ENCODE measurements around the gene GDPD3. TPM values are rescaled to one million over a fixed set of nuclear protein-coding genes. Genes with fewer than 3 reads are reported as not detected.

Gene GDPD3
- total and polyA plus RNA-seq, 10 of the 15 experiments (the other 5 are each of a cell fraction or from before 2014, with no cell fraction given): 0.29 to 3.3 (median 0.97) TPM

GRCh38 chr16:30113711-30114333 is 485 bp upstream of the GDPD3 start:
- in situ Hi-C loops (cut with MboI) (no loop called here), intact Hi-C loops (cut with micrococcal nuclease; ENCODE audit: unreplicated experiment) (no loop called here)
- ATAC-seq (no peak), FAIRE-seq (no peak), DNase-seq (ENCODE audit: low read depth, low spot score) (no peak)
- ChIA-PET SMC1A (ENCODE audit: uncharacterized antibody, unreplicated experiment) (no interaction called here), RAD21 (ENCODE audit: unreplicated experiment) (no interaction called here), POLR2A (interaction anchor here (1.3 kb wide), 1 partner anchor 12 kb away, joined by 5 read pairs; no protein-coding TSS in a partner anchor), CTCF (interaction anchor here (1.5 to 3.0 kb wide), 3 partner anchors 11 to 72 kb away, joined by 3 to 22 read pairs (median 21); partner anchors contain the start of genes MAPK3 and TBX6)
- BruUV-seq (replicated peaks): no TSS peak
- TF ChIP-seq TCF12 (IDR thresholded peaks at IDR 0.05; ENCODE audit: low read depth, low read length): no peak
- no peak for TF ChIP-seq MTA3 (IDR thresholded peaks at IDR 0.05; ENCODE audit: borderline replicate concordance, low read length)
- TF ChIP-seq POLR2AphosphoS2 (IDR thresholded peaks at IDR 0.05; ENCODE audit: low read depth, low read length): no peak
- TF ChIP-seq BCL11A (IDR thresholded peaks at IDR 0.05; ENCODE audit: low read depth, low read length): no peak
- TF ChIP-seq TBL1XR1 (IDR thresholded peaks at IDR 0.05; ENCODE audit: low read depth, low read length): no peak
- TF ChIP-seq ZNF622 (IDR thresholded peaks at IDR 0.05): no peak
- TF ChIP-seq TCF7 (IDR thresholded peaks at IDR 0.05; ENCODE audit: borderline replicate concordance): no peak
- TF ChIP-seq MTA2 (IDR thresholded peaks at IDR 0.05; ENCODE audit: low read depth): no peak
- TF ChIP-seq YBX1 (IDR thresholded peaks at IDR 0.05): no peak
- no peak overlapping the region for H2AFZ ChIP-seq (ENCODE audit: control insufficient read depth, low read depth, low read length)
- H3K79me2 ChIP-seq (ENCODE audit: control insufficient read depth, insufficient read depth, low read length): no peaks in the 10 kb centered on the region
- no peak overlapping the region for H3K9ac ChIP-seq (ENCODE audit: control insufficient read depth, insufficient read depth, low read length)
- H3K36me3 ChIP-seq (ENCODE audit: control insufficient read depth in 2 of 2, insufficient read depth in 2 of 2, low read length in 1 of 2): no peaks in the 10 kb centered on the region; a peak in 1 of 4 replicates
- WGBS (ENCODE audit: insufficient coverage, insufficient replicate concordance, low lambda C conversion rate, missing lambda C conversion rate): 79% methylated on average over 20 of the region's 20 CpGs
- H3K4me2 ChIP-seq (ENCODE audit: control insufficient read depth, insufficient read depth): no peak overlapping the region
- no peaks in the 10 kb centered on the region for H3K9me3 ChIP-seq (replicated peaks; ENCODE audit: control insufficient read depth, insufficient read depth, low read length)
- no peaks in the 10 kb centered on the region for H3K27me3 ChIP-seq (replicated peaks in 1 of 2; ENCODE audit: control insufficient read depth in 2 of 2, insufficient read depth in 2 of 2, low read length in 1 of 2)
- H3K4me3 ChIP-seq: no peak overlapping the region
- H3K4me1 ChIP-seq (ENCODE audit: control insufficient read depth, insufficient read depth, low read length): peaks cover 2% of the 10 kb centered on the region
- no peaks in the 10 kb centered on the region for H4K20me1 ChIP-seq (ENCODE audit: control insufficient read depth, insufficient read depth)
- no peak overlapping the region for H3K27ac ChIP-seq (ENCODE audit: control insufficient read depth, insufficient read depth)
